Adrenal gland (tissue), 12 donors: ENCODE results near the gene PRPF31. TPM values are rescaled to one million over a fixed set of nuclear protein-coding genes. Genes with fewer than 3 reads are reported as not detected.

Experiments
- DNase-seq, 7 donors: peaks; one replicate each; pipeline ENCODE4 v3.0.0-alpha.2; 2019 to 2020
- H3K27ac ChIP-seq, 5 donors: fragments of 200-600 bp; sonication (generic) in 4 of 5; 1 replicate in 3 of 5; 2 replicates in 2 of 5; pipeline versions ENCODE4 v1.5.1 to v1.8.0; 2016 to 2020; ENCODE audit warnings: mild to moderate bottlenecking in 1 of 5
- H3K27me3 ChIP-seq: fragments of 200-600 bp; 2 replicates; pipeline ENCODE4 v1.8.0; 2021
- H3K36me3 ChIP-seq, 2 donors: fragments of 200-600 bp; replicated peaks in 1 of 2; 1 replicate in 1 of 2; 2 replicates in 1 of 2; pipeline versions ENCODE4 v1.5.1 to v1.8.0; 2018 to 2022
- H3K4me1 ChIP-seq, 2 donors: fragments of 200-600 bp; replicated peaks in 1 of 2; 1 replicate in 1 of 2; 2 replicates in 1 of 2; pipeline versions ENCODE4 v1.5.1 to v1.8.0; 2018 to 2021
- H3K4me3 ChIP-seq, 4 donors: fragments of 200-600 bp; sonication (generic) in 3 of 4; one replicate each; pipeline ENCODE4 v1.5.1; 2016 to 2018
- H3K9me3 ChIP-seq, 3 donors: fragments of 200-600 bp; sonication (generic) in 1 of 3; replicated peaks in 1 of 3; 1 replicate in 2 of 3; 2 replicates in 1 of 3; pipeline versions ENCODE4 v1.5.1 to v1.8.0; 2016 to 2021
- POLR2A ChIP-seq, 2 donors: fragments of 450-650 bp; IDR thresholded peaks; one replicate each; pipeline ENCODE4 v1.6.1; 2017; ENCODE audit warnings: antibody characterized with exemption in 2 of 2, mild to moderate bottlenecking in 2 of 2, moderate library complexity in 1 of 2
- WGBS, 4 donors: extraction: QIAGEN DNeasy Blood & Tissue Kit in 2 of 4; methylation state at CpG; one replicate each; pipeline versions ENCODE4 v1.1.5 to v1.1.7; 2013 to 2017; 5-methylcytosine and 5-hydroxymethylcytosine counted together
- intact Hi-C, 2 donors: fragments of 100-400 bp; cut with DNase I; formaldehyde crosslinking; loops; one replicate each; pipeline versions ENCODE4 v1.14.1 to v1.15.0; 2022 to 2023
- polyA plus RNA-seq, 3 donors: library from polyadenylated mRNA; stranded (reverse); fragments of 200-250 nt in 2 of 3; fragments of 350-450 nt in 1 of 3; fragmentation: Illumina TruSeq in 1 of 3; extraction: RNeasy Lipid Tissue Mini Kit (QIAGEN cat#74804) in 1 of 3; gene quantifications; one replicate each; pipeline ENCODE4 v1.2.3, GENCODE V29; 2013 to 2014
- total RNA-seq, 9 donors: library from RNA; depleted of rRNA in 4 of 9; stranded (reverse); fragments of >200 nt in 4 of 9; fragments of 120-200 nt in 1 of 9; fragmentation: NEBNext Ultra II Directional in 1 of 9; extraction: Animal tissue kit (Norgen Biotek cat#: 25700) in 1 of 9; gene quantifications; one replicate each; pipeline versions ENCODE4 v1.1.0 to v1.2.4, GENCODE V29; 2013 to 2023
- TF ChIP-seq, protein P1 (sequence below), 6 experiments: fragments of 450-650 bp in 4 of 6; fragments of 200-600 bp in 2 of 6; sonication (generic) in 1 of 6; IDR thresholded peaks; 1 replicate in 5 of 6; 2 replicates in 1 of 6; pipeline versions ENCODE4 v1.5.1 to v1.8.0; 2016 to 2021; ENCODE audit warnings: antibody characterized with exemption in 6 of 6, mild to moderate bottlenecking in 2 of 6, moderate library complexity in 1 of 6
- donor health status: healthy with polysubstance abuse.
- donor health status: Bipolar disorder and iron deficiency.
- donor health status: DM: yes; HTN: yes; CAD: no.
- donor health status: DM: no; HTN: no; CAD: no.
- donor health status: DM: no; HTN: no; CAD: no.
- donor health status: DM: yes; HTN: yes; CAD: no.

PRPF31 gene
- total and polyA plus RNA-seq, 12 donors: 36.1 to 91.7 (median 54.4) TPM

DNA sequence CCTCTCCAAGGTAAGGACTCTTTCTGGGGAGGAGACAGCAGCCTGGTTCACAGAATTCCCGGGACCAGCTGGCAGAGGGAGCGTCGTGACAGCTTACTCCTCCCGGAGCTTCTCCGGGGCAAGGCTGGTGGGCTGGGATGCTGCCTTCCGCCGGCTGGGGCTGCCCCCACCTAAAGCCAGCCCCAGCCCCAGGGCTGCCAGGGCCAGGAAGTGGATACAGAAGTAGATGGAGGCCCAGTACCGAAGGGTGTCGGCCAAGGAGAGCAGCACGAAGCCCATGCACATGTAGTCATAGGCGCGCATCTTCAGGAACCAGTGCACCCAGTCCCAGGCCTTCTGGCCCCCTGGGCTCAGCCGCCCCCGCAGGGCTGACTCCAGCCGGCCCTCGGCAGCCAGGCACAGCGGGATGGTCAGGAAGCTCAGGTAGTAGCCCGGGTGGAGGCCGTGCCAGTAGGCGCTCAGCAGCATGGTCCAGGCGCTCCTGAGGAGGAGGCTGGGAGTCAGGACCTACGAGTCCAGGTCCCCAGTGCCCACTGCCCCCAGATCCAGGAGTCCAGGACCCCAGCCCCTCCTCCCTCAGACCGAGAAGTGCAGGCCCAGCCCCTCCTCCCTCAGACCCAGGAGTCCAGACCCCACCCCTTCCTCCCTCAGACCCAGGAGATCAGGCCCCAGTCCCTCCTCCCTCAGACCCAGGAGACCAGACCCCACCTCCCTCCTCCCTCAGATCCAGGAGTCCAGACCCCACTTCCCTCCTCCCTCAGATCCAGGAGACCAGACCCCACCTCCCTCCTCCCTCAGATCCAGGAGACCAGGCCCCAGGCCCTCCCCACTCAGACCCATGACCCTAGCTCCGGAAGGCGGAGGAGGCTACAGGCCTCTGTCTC lies 58.6 kb downstream of the PRPF31 start:
- no peak for DNase-seq
- TF ChIP-seq, protein P1, sequence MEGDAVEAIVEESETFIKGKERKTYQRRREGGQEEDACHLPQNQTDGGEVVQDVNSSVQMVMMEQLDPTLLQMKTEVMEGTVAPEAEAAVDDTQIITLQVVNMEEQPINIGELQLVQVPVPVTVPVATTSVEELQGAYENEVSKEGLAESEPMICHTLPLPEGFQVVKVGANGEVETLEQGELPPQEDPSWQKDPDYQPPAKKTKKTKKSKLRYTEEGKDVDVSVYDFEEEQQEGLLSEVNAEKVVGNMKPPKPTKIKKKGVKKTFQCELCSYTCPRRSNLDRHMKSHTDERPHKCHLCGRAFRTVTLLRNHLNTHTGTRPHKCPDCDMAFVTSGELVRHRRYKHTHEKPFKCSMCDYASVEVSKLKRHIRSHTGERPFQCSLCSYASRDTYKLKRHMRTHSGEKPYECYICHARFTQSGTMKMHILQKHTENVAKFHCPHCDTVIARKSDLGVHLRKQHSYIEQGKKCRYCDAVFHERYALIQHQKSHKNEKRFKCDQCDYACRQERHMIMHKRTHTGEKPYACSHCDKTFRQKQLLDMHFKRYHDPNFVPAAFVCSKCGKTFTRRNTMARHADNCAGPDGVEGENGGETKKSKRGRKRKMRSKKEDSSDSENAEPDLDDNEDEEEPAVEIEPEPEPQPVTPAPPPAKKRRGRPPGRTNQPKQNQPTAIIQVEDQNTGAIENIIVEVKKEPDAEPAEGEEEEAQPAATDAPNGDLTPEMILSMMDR (IDR thresholded peaks at IDR 0.05): no peak
- TF ChIP-seq POLR2A (IDR thresholded peaks at IDR 0.05): no peak
- Histone ChIP-seq H3K27me3 (no peaks in the 10 kb centered on the region), H3K4me1 (peaks cover 6 to 7% of the 10 kb centered on the region in 2 donors), H3K36me3 (peaks cover 0 to 14% of the 10 kb centered on the region in 2 donors), H3K4me3 (no peak overlapping the region), H3K9me3 (no peaks in the 10 kb centered on the region), H3K27ac (no peak overlapping the region)
- WGBS, 4 donors: 62 to 82% (median 74%) methylated on average over 17 to 25 of the region's 25 CpGs
- intact Hi-C loops: no loop called here

DNA sequence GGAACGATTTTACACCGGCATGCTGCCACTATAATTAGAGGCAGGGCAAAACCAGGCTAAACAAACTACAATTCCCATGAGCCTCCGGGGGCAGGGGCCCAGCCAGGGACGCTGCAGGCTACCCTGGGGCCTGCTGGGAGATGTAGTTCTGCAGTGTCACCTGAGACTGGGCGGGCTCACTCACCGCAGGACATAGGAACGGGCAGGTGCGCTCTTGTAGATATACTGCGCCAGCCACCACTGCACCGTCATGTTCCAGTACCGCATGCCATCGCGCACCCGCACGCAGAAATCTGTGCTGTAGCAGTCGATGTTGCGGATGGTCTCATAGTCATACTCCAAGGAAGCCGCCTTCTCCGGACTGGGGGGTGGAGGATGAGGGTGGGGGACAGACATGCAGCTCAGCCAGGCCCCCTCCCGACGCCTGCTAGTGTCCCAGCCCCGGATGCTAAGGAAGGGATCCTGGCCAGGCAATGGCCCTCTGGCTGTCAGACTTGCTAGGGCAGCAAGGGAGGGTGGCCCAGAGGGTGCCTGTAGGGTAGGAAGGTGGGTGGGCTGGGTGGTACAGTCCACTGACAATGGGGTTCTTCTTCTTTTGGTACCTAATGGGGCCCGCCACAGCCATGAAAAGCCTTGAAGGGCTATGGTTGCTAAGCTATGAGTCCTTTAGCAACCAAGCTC lies 63.2 kb downstream of the PRPF31 start:
- peaks cover 0 to 44% of the 10 kb centered on the region in 2 donors for H3K36me3 ChIP-seq
- no peak for DNase-seq

DNA sequence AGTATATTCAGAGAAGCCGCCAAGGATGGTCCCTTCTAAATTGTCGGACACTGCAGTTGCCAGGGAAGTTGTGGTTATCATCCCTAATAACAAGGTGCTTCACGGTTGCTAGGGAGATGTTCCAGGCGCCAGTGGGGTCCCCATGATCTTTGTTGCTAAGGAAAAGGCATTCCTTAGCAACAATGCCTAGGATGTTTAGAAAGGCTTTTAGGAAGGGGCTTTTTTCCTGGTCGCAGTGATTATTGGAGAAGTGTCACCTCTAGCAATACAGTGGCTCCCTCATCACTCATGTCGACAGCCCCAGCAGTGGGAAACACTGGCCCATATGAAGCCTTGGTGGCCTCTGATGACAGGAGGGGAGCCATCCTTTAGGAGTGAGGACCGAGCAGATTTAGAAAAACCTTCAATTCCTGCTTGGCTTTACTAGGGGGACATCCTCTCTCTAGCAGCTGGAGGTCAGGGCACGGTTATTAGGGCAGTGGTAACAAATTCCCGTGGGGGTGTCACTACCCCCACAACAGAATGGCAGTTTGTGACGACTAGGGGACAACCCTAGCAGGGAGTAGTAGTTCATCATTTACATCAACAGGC lies 63.8 kb downstream of the PRPF31 start:
- H3K27me3 ChIP-seq: no peaks in the 10 kb centered on the region
- DNase-seq: no peak
- 83 to 92% (median 86%) methylated on average over 7 to 10 of the region's 10 CpGs for WGBS, 4 donors
- no peaks in the 10 kb centered on the region for H3K9me3 ChIP-seq
- peaks cover 0 to 46% of the 10 kb centered on the region in 2 donors for H3K36me3 ChIP-seq
- TF ChIP-seq POLR2A (IDR thresholded peaks at IDR 0.05): no peak
- TF ChIP-seq, protein P1 (IDR thresholded peaks at IDR 0.05): no peak
- no peak overlapping the region for H3K27ac ChIP-seq
- no peaks in the 10 kb centered on the region for H3K4me1 ChIP-seq
- intact Hi-C loops: no loop called here
- H3K4me3 ChIP-seq: no peak overlapping the region

More for the DNA sequence above, 63.2 kb downstream of the PRPF31 start:
- Histone ChIP-seq H3K4me1 (no peaks in the 10 kb centered on the region), H3K27ac (no peak overlapping the region), H3K27me3 (no peaks in the 10 kb centered on the region), H3K9me3 (no peaks in the 10 kb centered on the region), H3K4me3 (no peak overlapping the region)
- TF ChIP-seq, protein P1 (IDR thresholded peaks at IDR 0.05): no peak
- TF ChIP-seq POLR2A (IDR thresholded peaks at IDR 0.05): no peak
- intact Hi-C loops: no loop called here
- 61 to 82% (median 80%) methylated on average over 6 to 23 of the region's 23 CpGs for WGBS, 4 donors

DNA sequence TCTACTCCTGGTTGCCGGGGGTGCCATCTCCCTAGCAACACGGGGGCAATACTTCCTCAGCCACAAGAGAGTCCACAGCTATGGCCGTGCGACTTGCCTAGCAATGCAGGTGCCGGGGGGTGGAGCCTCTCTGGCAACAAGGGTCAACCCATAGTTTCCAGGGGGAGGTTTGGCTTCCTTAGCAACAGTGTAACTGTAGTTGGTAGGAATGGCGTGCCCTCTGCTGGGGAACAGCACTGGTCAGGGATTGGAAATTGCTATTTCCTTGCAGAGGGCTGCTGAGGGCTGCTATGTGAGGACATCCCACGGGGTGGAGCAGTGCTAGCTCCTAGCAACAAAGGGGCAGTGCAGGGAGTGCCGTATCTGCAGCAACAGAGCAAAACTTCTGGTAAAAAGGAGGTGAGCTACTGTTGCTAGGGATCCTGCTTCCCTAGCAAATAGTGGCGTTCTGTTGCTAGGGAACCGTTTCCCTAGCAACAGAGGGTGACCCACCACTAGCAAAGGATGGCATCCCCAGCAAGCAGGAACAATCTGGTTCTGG lies 64.4 kb downstream of the PRPF31 start:
- 60 to 65% (median 61%) methylated on average over 4 to 10 of the region's 10 CpGs for WGBS, 4 donors
- DNase-seq: peak in 1 of 7 donors; percentile 80
- intact Hi-C loops: no loop called here

More for the DNA sequence above, 64.4 kb downstream of the PRPF31 start:
- Histone ChIP-seq H3K36me3 (peaks cover 0 to 46% of the 10 kb centered on the region in 2 donors), H3K4me1 (no peaks in the 10 kb centered on the region), H3K4me3 (no peak overlapping the region), H3K27ac (no peak overlapping the region), H3K9me3 (no peaks in the 10 kb centered on the region), H3K27me3 (no peaks in the 10 kb centered on the region)
- TF ChIP-seq, protein P1 (IDR thresholded peaks at IDR 0.05): peak in 1 of 6 experiments; percentile 18
- no peak for TF ChIP-seq POLR2A (IDR thresholded peaks at IDR 0.05)
